HepG2 (cell line): Measurements from ENCODE around the gene DGCR8. TPM values are rescaled to one million over a fixed set of nuclear protein-coding genes. Genes with fewer than 3 reads are reported as not detected.

Experiments
- ATAC-seq: fragments of 200-7000 bp; cut with Tn5 transposase; 3 replicates; pipeline ENCODE4 v1.9.1; 2020; ENCODE audit warnings: mild to moderate bottlenecking, moderate library complexity
- BruUV-seq: library from RNA; stranded (reverse); fragments of 400-500 nt; replicated peaks from 2 replicates; lab custom pipeline; 2021; lab: Mats Ljungman, UMichigan
- CTCF ChIA-PET: fragments of 300-600 bp; formaldehyde crosslinking; extraction: SDS; loops from one replicate; lab custom pipeline; 2021; ENCODE audit warnings: low total read pairs, inconsistent platforms, low intra/inter-chr PET ratio; lab: Yijun Ruan, JAX
- POLR2A ChIA-PET: fragments of 350-600 bp; sonication (Branson Sonifier 250); formaldehyde crosslinking; loops from one replicate; lab custom pipeline; 2020; ENCODE audit warnings: antibody characterized with exemption, inconsistent platforms; lab: Yijun Ruan, JAX
- DNase-seq: peaks from one replicate; pipeline ENCODE4 v3.0.0-alpha.2; 2015; ENCODE audit warnings: low spot score
- FAIRE-seq: peaks from 3 replicates; lab custom pipeline; 2011; peaks lifted over from hg19 to GRCh38; lab: Jason Lieb, UNC
- H2AFZ ChIP-seq: one replicate; pipeline ENCODE4 v1.6.1; 2011; ENCODE audit warnings: low read length, inconsistent platforms
- H3K27ac ChIP-seq: fragments of 300-600 bp; 3 replicates; pipeline ENCODE4 v1.8.0; 2011; ENCODE audit warnings: mixed run types, mild to moderate bottlenecking, mixed read lengths, low read length, inconsistent platforms; ENCODE audit not compliant: insufficient read depth; ENCODE audit errors: extremely low read length
- H3K27me3 ChIP-seq, 2 experiments: fragments of 200-600 bp in 1 of 2; 2 replicates in 1 of 2; 3 replicates in 1 of 2; pipeline versions ENCODE4 v1.6.0 to v1.8.0; 2011; ENCODE audit warnings: low read length in 2 of 2, mild to moderate bottlenecking in 2 of 2, moderate library complexity in 2 of 2, inconsistent platforms in 1 of 2; ENCODE audit not compliant: insufficient read depth in 2 of 2, control insufficient read depth in 1 of 2
- H3K36me3 ChIP-seq, 2 experiments: fragments of 200-600 bp in 1 of 2; replicated peaks in 1 of 2; 2 replicates in 1 of 2; 3 replicates in 1 of 2; pipeline versions ENCODE4 v1.5.1 to v1.8.0; 2011; ENCODE audit warnings: low read length in 2 of 2, inconsistent platforms in 1 of 2; ENCODE audit not compliant: insufficient read depth in 2 of 2, control insufficient read depth in 1 of 2
- H3K4me1 ChIP-seq: 2 replicates; pipeline ENCODE4 v1.5.1; 2012; ENCODE audit warnings: low read length, inconsistent platforms; ENCODE audit not compliant: insufficient read depth
- H3K4me2 ChIP-seq: 2 replicates; pipeline ENCODE4 v1.6.0; 2011; ENCODE audit warnings: low read depth, low read length, inconsistent platforms
- H3K4me3 ChIP-seq, 3 experiments: fragments of 200-600 bp in 1 of 3; sonication (generic), shearing (Covaris generic) in 1 of 3; replicated peaks in 1 of 3; 2 replicates each; pipeline ENCODE4 v1.5.1; 2011 to 2016; ENCODE audit warnings: low read length in 3 of 3, inconsistent platforms in 2 of 3, low read depth in 2 of 3, mild to moderate bottlenecking in 2 of 3, control low read depth in 1 of 3, mixed read lengths in 1 of 3; ENCODE audit not compliant: insufficient read depth in 1 of 3
- H3K79me2 ChIP-seq: one replicate; pipeline ENCODE4 v1.6.1; 2011; ENCODE audit warnings: low read length, inconsistent platforms; ENCODE audit not compliant: insufficient read depth
- H3K9ac ChIP-seq: 2 replicates; pipeline ENCODE4 v1.6.0; 2011; ENCODE audit warnings: mild to moderate bottlenecking, low read depth, low read length, inconsistent platforms; ENCODE audit not compliant: insufficient read depth
- H3K9me3 ChIP-seq: 2 replicates; pipeline ENCODE4 v1.5.1; 2012; ENCODE audit warnings: mild to moderate bottlenecking, low read length
- H4K20me1 ChIP-seq: 2 replicates; pipeline ENCODE4 v1.6.0; 2011; ENCODE audit warnings: inconsistent platforms, mild to moderate bottlenecking, low read length, moderate library complexity; ENCODE audit not compliant: insufficient read depth
- KAT7 ChIP-seq: IDR thresholded peaks from 2 replicates; pipeline ENCODE4 v1.6.1; 2018; ENCODE audit warnings: borderline replicate concordance, missing compliant biosample characterization
- SIX4 ChIP-seq: sonication (generic); formaldehyde crosslinking; IDR thresholded peaks from 2 replicates; pipeline ENCODE4 v1.4.0; 2020; ENCODE audit warnings: missing genetic modification reagents
- ZNF331 ChIP-seq: sonication (generic); formaldehyde crosslinking; IDR thresholded peaks from 2 replicates; pipeline ENCODE4 v1.4.0; 2020; ENCODE audit warnings: missing genetic modification reagents
- ZNF670 ChIP-seq: sonication (generic); formaldehyde crosslinking; IDR thresholded peaks from 2 replicates; pipeline ENCODE4 v1.8.0; 2022; ENCODE audit warnings: mild to moderate bottlenecking, missing genetic modification reagents, borderline replicate concordance
- WGBS: methylation state at CpG from one replicate; pipeline ENCODE4 v1.1.6; 2017; ENCODE audit warnings: low lambda C conversion rate; 5-methylcytosine and 5-hydroxymethylcytosine counted together
- in situ Hi-C: cut with HindIII; loops from 2 replicates; pipeline ENCODE4 v1.10.0; 2017; ENCODE audit warnings: low pct_unique_long_range_greater_than_20kb; ENCODE audit not compliant: extremely low pct_ligation_motif_present
- intact Hi-C: fragments of 100-400 bp; cut with micrococcal nuclease; formaldehyde crosslinking; loops from one replicate; pipeline ENCODE4 v1.10.0; 2022; ENCODE audit not compliant: unreplicated experiment
- polyA plus RNA-seq, 8 experiments: library from polyadenylated mRNA; depleted of rRNA in 3 of 8; stranded (reverse) in 7 of 8; unstranded in 1 of 8; fragments of >200 nt; fragmentation: Illumina TruSeq in 4 of 8; extraction: Trizol in 4 of 8; gene quantifications; 2 replicates each; pipeline versions ENCODE4 v1.2.1 to v1.2.3, GENCODE V29; 2011 to 2016; ENCODE audit warnings: low read depth in 4 of 8, missing spikeins in 1 of 8, mixed read lengths in 1 of 8; ENCODE audit not compliant: insufficient read depth in 1 of 8
- total RNA-seq, 5 experiments: library from RNA; depleted of rRNA; stranded (reverse); fragments of >200 nt; fragmentation: Illumina TruSeq; extraction: Trizol; gene quantifications; 2 replicates each; pipeline ENCODE4 v1.2.3, GENCODE V29; 2016; ENCODE audit warnings: low read depth in 1 of 5
- TF ChIP-seq, protein P1 (sequence below): sonication (generic); formaldehyde crosslinking; IDR thresholded peaks from 2 replicates; pipeline ENCODE4 v1.9.0; 2021; ENCODE audit warnings: missing genetic modification reagents, mild to moderate bottlenecking, borderline replicate concordance
- TF ChIP-seq, protein P2 (sequence below), 2 experiments: sonication (generic) in 1 of 2; formaldehyde crosslinking in 1 of 2; IDR thresholded peaks; 2 replicates each; pipeline versions ENCODE4 v1.4.0 to v1.6.1; 2016 to 2020; ENCODE audit warnings: borderline replicate concordance in 1 of 2, low read depth in 1 of 2, mild to moderate bottlenecking in 1 of 2, missing genetic modification reagents in 1 of 2
- TF ChIP-seq, protein P3 (sequence below): sonication (generic); formaldehyde crosslinking; IDR thresholded peaks from 2 replicates; pipeline ENCODE4 v1.8.0; 2022; ENCODE audit warnings: missing genetic modification reagents, mild to moderate bottlenecking, inconsistent platforms, borderline replicate concordance

DGCR8 gene
- total and polyA plus RNA-seq, 2 of the 13 experiments (the other 11 are each of a cell fraction or from before 2014, with no cell fraction given): 10.2 to 23.2 TPM

DNA sequence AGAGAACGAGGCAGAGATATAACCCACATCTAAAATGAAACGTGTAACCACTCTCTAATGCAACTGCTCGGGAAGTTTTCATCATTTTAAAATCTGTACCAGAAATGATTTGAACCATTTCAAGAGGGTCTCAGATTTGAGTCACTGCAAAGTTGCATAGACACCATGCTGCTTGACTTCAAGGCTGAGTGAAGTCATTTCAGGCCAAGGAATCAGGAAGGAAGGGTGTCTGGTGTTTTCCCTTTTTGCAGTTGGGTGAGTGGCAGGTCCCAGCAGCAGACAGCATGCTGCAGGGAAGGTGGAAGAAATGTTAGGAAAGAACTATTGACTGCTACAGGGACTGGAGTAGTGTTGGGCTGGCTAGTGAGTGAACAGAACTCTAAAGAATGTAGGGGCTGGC is 42.6 kb upstream of the DGCR8 start:
- in situ Hi-C loops: no loop called here
- no peak for DNase-seq
- Histone ChIP-seq H3K36me3 (peaks cover 0 to 12% of the 10 kb centered on the region in 2 experiments; a peak in 2 of 5 replicates), H4K20me1 (no peaks in the 10 kb centered on the region), H3K9me3 (no peaks in the 10 kb centered on the region), H3K4me3 (no peak overlapping the region), H3K27ac (no peak overlapping the region), H3K4me1 (no peaks in the 10 kb centered on the region), H3K79me2 (no peaks in the 10 kb centered on the region), H2AFZ (no peak overlapping the region), H3K27me3 (no peaks in the 10 kb centered on the region), H3K9ac (no peak overlapping the region), H3K4me2 (no peak overlapping the region)
- ChIA-PET CTCF (no interaction called here), POLR2A (no interaction called here)
- ATAC-seq: no peak
- BruUV-seq: TSS peak; percentile 41
- no peak for FAIRE-seq
- TF ChIP-seq ZNF331 (no peak), KAT7 (CRISPR knock-in tag) (no peak), SIX4 (CRISPR knock-in tag) (no peak), ZNF670 (CRISPR knock-in tag) (no peak)
- TF ChIP-seq, protein P1, sequence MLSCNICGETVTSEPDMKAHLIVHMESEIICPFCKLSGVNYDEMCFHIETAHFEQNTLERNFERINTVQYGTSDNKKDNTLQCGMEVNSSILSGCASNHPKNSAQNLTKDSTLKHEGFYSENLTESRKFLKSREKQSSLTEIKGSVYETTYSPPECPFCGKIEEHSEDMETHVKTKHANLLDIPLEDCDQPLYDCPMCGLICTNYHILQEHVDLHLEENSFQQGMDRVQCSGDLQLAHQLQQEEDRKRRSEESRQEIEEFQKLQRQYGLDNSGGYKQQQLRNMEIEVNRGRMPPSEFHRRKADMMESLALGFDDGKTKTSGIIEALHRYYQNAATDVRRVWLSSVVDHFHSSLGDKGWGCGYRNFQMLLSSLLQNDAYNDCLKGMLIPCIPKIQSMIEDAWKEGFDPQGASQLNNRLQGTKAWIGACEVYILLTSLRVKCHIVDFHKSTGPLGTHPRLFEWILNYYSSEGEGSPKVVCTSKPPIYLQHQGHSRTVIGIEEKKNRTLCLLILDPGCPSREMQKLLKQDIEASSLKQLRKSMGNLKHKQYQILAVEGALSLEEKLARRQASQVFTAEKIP (CRISPR knock-in tag): no peak
- TF ChIP-seq, protein P2, sequence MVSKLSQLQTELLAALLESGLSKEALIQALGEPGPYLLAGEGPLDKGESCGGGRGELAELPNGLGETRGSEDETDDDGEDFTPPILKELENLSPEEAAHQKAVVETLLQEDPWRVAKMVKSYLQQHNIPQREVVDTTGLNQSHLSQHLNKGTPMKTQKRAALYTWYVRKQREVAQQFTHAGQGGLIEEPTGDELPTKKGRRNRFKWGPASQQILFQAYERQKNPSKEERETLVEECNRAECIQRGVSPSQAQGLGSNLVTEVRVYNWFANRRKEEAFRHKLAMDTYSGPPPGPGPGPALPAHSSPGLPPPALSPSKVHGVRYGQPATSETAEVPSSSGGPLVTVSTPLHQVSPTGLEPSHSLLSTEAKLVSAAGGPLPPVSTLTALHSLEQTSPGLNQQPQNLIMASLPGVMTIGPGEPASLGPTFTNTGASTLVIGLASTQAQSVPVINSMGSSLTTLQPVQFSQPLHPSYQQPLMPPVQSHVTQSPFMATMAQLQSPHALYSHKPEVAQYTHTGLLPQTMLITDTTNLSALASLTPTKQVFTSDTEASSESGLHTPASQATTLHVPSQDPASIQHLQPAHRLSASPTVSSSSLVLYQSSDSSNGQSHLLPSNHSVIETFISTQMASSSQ (IDR thresholded peaks at IDR 0.05; ENCODE audit: low read depth): no peak
- TF ChIP-seq, protein P2 (CRISPR knock-in tag; IDR thresholded peaks at IDR 0.05; ENCODE audit: borderline replicate concordance): no peak
- TF ChIP-seq, protein P3, sequence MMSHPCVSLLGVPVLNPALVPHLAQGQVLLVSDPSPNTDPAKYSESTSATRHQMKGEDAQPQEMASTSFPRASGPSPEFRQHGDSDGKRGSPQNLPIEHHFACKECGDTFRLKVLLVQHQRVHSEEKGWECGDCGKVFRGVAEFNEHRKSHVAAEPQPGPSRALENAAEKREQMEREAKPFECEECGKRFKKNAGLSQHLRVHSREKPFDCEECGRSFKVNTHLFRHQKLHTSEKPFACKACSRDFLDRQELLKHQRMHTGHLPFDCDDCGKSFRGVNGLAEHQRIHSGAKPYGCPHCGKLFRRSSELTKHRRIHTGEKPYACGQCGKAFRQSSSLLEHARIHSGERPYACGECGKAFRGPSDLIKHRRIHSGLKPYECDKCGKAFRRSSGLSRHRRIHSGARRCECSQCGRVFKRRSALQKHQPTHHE (CRISPR knock-in tag): no peak
- WGBS: 95% methylated on average over 3 of the region's 3 CpGs
- intact Hi-C loops: no loop called here
